ENCODE measurements around the gene FIGNL2.
A peak's percentile ranks its signal among the peaks of the same experiment; 100 is the strongest.

Gene FIGNL2

GRCh38 chr12:51827925-51828818, 20.3 kb downstream of the FIGNL2 start:
- H3K4me3 ChIP-seq (ENCODE audit: low read depth, low read length), result no peak overlapping the region
- peak; percentile 31 for DNase-seq (ENCODE audit: low read depth)
- no peak for TF ChIP-seq CTCF (conservative IDR thresholded peaks at IDR 0.05; ENCODE audit: low read depth, low read length)

GRCh38 chr12:51826881-51827280, 21.6 kb downstream of the FIGNL2 start:
- no peak for TF ChIP-seq CTCF (conservative IDR thresholded peaks at IDR 0.05; ENCODE audit: low read depth, low read length)
- DNase-seq (ENCODE audit: low read depth), result no peak
- no peak overlapping the region for H3K4me3 ChIP-seq (ENCODE audit: low read depth, low read length)

GRCh38 chr12:51825216-51825615, 23.3 kb downstream of the FIGNL2 start:
- H3K4me3 ChIP-seq (ENCODE audit: low read depth, low read length), result no peak overlapping the region
- no peak for TF ChIP-seq CTCF (conservative IDR thresholded peaks at IDR 0.05; ENCODE audit: low read depth, low read length)
- no peak for DNase-seq (ENCODE audit: low read depth)

GRCh38 chr12:51823875-51824565, 24.5 kb downstream of the FIGNL2 start:
- peak; percentile 80 for DNase-seq (ENCODE audit: low read depth)
- peak; percentile 81 for TF ChIP-seq CTCF (conservative IDR thresholded peaks at IDR 0.05; ENCODE audit: low read depth, low read length)
- H3K4me3 ChIP-seq (ENCODE audit: low read depth, low read length), result no peak overlapping the region

GRCh38 chr12:51822956-51823355, 25.6 kb downstream of the FIGNL2 start:
- no peak for TF ChIP-seq CTCF (conservative IDR thresholded peaks at IDR 0.05; ENCODE audit: low read depth, low read length)
- DNase-seq (ENCODE audit: low read depth), result no peak

GRCh38 chr12:51822261-51822616, 26.3 kb downstream of the FIGNL2 start:
- no peak overlapping the region for H3K4me3 ChIP-seq (ENCODE audit: low read depth, low read length)
- no peak for DNase-seq (ENCODE audit: low read depth)
- no peak for TF ChIP-seq CTCF (conservative IDR thresholded peaks at IDR 0.05; ENCODE audit: low read depth, low read length)

More at GRCh38 chr12:51822956-51823355, 25.6 kb downstream of the FIGNL2 start:
- no peak overlapping the region for H3K4me3 ChIP-seq (ENCODE audit: low read depth, low read length)
